K562 (cell line): ENCODE measurements around the gene COCH. TPM values are rescaled to one million over a fixed set of nuclear protein-coding genes. Genes with fewer than 3 reads are reported as not detected.
A peak's percentile ranks its signal among the peaks of the same experiment; 100 is the strongest.

Experiments
- ATAC-seq: fragments of 200-7000 bp; cut with Tn5 transposase; 3 replicates; pipeline ENCODE4 v1.9.1; 2020; ENCODE audit warnings: moderate library complexity
- BruUV-seq: library from RNA; stranded (reverse); fragments of 400-500 nt; replicated peaks from 2 replicates; lab custom pipeline; 2021; lab: Mats Ljungman, UMichigan
- CTCF ChIA-PET: fragments of 300-600 bp; formaldehyde crosslinking; extraction: SDS; loops from one replicate; lab custom pipeline; 2021; ENCODE audit warnings: low intra/inter-chr PET ratio; lab: Yijun Ruan, JAX
- POLR2A ChIA-PET: fragments of 300-600, 350-650 bp; sonication (Branson Sonifier 250); formaldehyde crosslinking; extraction: SDS; loops from one replicate; lab custom pipeline; 2021; ENCODE audit warnings: antibody characterized with exemption, inconsistent platforms; lab: Yijun Ruan, JAX
- DNase-seq, 4 experiments: peaks; one replicate each; pipeline versions ENCODE4 v3.0.0 to v3.0.0-alpha.2; 2011 to 2018; ENCODE audit warnings: low spot score in 3 of 4, mixed read lengths in 3 of 4; ENCODE audit errors: extremely low read depth in 1 of 4
- FAIRE-seq: peaks from 2 replicates; lab custom pipeline; 2011; peaks lifted over from hg19 to GRCh38; lab: Jason Lieb, UNC
- H2AFZ ChIP-seq: 2 replicates; pipeline ENCODE4 v1.6.0; 2011; ENCODE audit warnings: low read depth, low read length, control low read depth, inconsistent platforms
- H3K27ac ChIP-seq: fragments of 200-600 bp; 3 replicates; pipeline ENCODE4 v1.8.0; 2011; ENCODE audit warnings: low read depth, mild to moderate bottlenecking, control low read depth, inconsistent platforms, low read length, moderate library complexity, mixed read lengths; ENCODE audit errors: extremely low read depth
- H3K27me3 ChIP-seq, 2 experiments: fragments of 300-600 bp in 1 of 2; 2 replicates in 1 of 2; 3 replicates in 1 of 2; pipeline versions ENCODE4 v1.6.0 to v1.8.0; 2011; ENCODE audit warnings: inconsistent platforms in 2 of 2, low read length in 2 of 2, mild to moderate bottlenecking in 1 of 2, mixed read lengths in 1 of 2, moderate library complexity in 1 of 2; ENCODE audit not compliant: control insufficient read depth in 2 of 2, insufficient read depth in 2 of 2
- H3K36me3 ChIP-seq: fragments of 300-600 bp; 3 replicates; pipeline ENCODE4 v1.8.0; 2011; ENCODE audit warnings: mild to moderate bottlenecking, low read length, inconsistent platforms; ENCODE audit not compliant: control insufficient read depth, insufficient read depth
- H3K4me1 ChIP-seq, 2 experiments: fragments of 200-600 bp in 1 of 2; replicated peaks in 1 of 2; 2 replicates in 1 of 2; 3 replicates in 1 of 2; pipeline versions ENCODE4 v1.5.1 to v1.8.0; 2011; ENCODE audit warnings: inconsistent platforms in 2 of 2, low read length in 2 of 2, mild to moderate bottlenecking in 1 of 2, mixed read lengths in 1 of 2, moderate library complexity in 1 of 2; ENCODE audit not compliant: control insufficient read depth in 2 of 2, insufficient read depth in 2 of 2
- H3K4me2 ChIP-seq: 2 replicates; pipeline ENCODE4 v1.6.1; 2011; ENCODE audit warnings: low read length, control low read depth, inconsistent platforms, mixed read lengths; ENCODE audit not compliant: insufficient read depth
- H3K4me3 ChIP-seq: fragments of 200-600 bp; sonication (generic), shearing (Covaris generic); 2 replicates; pipeline ENCODE4 v1.5.1; 2016; ENCODE audit warnings: control low read depth, inconsistent platforms
- H3K79me2 ChIP-seq: fragments of 200-600 bp; 3 replicates; pipeline ENCODE4 v1.8.0; 2011; ENCODE audit warnings: low read length, inconsistent platforms; ENCODE audit not compliant: control insufficient read depth, insufficient read depth
- H3K9ac ChIP-seq, 2 experiments: 2 replicates each; pipeline versions ENCODE4 v1.6.0 to v1.6.1; 2011; ENCODE audit warnings: low read depth in 2 of 2, low read length in 2 of 2, control low read depth in 1 of 2, inconsistent platforms in 1 of 2, mild to moderate bottlenecking in 1 of 2, mixed read lengths in 1 of 2; ENCODE audit not compliant: insufficient read depth in 1 of 2
- H3K9me1 ChIP-seq: one replicate; pipeline ENCODE4 v1.6.0; 2011; ENCODE audit warnings: inconsistent platforms, mild to moderate bottlenecking, low read length, moderate library complexity; ENCODE audit not compliant: control insufficient read depth, insufficient read depth
- H3K9me3 ChIP-seq: replicated peaks from 2 replicates; pipeline ENCODE4 v1.5.1; 2011; ENCODE audit warnings: low read depth, low read length, inconsistent platforms; ENCODE audit not compliant: control insufficient read depth, insufficient read depth
- H4K20me1 ChIP-seq: replicated peaks from 2 replicates; pipeline ENCODE4 v1.6.1; 2011; ENCODE audit warnings: low read length, inconsistent platforms, mixed read lengths; ENCODE audit not compliant: control insufficient read depth, insufficient read depth
- ARNT ChIP-seq, 2 experiments: fragments of 450-650 bp; IDR thresholded peaks; 2 replicates each; pipeline ENCODE4 v1.6.1; 2016; ENCODE audit warnings: mild to moderate bottlenecking in 1 of 2
- CHD2 ChIP-seq: IDR thresholded peaks from 2 replicates; pipeline ENCODE4 v1.6.1; 2011; ENCODE audit warnings: low read depth, low read length
- KAT8 ChIP-seq: fragments of 450-650 bp; IDR thresholded peaks from 2 replicates; pipeline ENCODE4 v1.6.1; 2016; ENCODE audit warnings: low read depth, mild to moderate bottlenecking
- MAFG ChIP-seq: fragments of 450-650 bp; conservative IDR thresholded peaks from 2 replicates; pipeline ENCODE4 v1.6.1; 2016; ENCODE audit warnings: missing genetic modification characterization, missing compliant biosample characterization
- SIN3B ChIP-seq: fragments of 450-650 bp; IDR thresholded peaks from 2 replicates; pipeline ENCODE4 v1.6.1; 2017; ENCODE audit warnings: low read depth, mild to moderate bottlenecking, moderate library complexity
- ZNF121 ChIP-seq: sonication (generic); formaldehyde crosslinking; conservative IDR thresholded peaks from 2 replicates; pipeline ENCODE4 v1.8.0; 2022; ENCODE audit warnings: missing genetic modification reagents
- WGBS: fragments of 100-300 bp; shearing (Covaris generic); methylation state at CpG from one replicate; pipeline ENCODE4 v1.1.6; 2016; ENCODE audit warnings: low coverage, mixed read lengths; ENCODE audit not compliant: insufficient coverage; ENCODE audit errors: missing lambda C conversion rate; 5-methylcytosine and 5-hydroxymethylcytosine counted together
- in situ Hi-C: fragments of 300-500 bp; cut with MboI; formaldehyde crosslinking; loops from 4 replicates; pipeline ENCODE4 v1.15.0; 2018; ENCODE audit warnings: inconsistent platforms, mixed read lengths
- intact Hi-C: fragments of 100-400 bp; cut with micrococcal nuclease; formaldehyde crosslinking; loops from 2 replicates; pipeline ENCODE4 v1.14.2; 2022
- polyA plus RNA-seq, 8 experiments: library from polyadenylated mRNA; depleted of rRNA in 4 of 8; stranded (reverse) in 5 of 8; unstranded in 3 of 8; fragments of >200 nt; fragmentation: Nextera tagmentation in 2 of 8; fragmentation: Illumina TruSeq in 1 of 8; extraction: Ambion mirVana in 2 of 8; extraction: Trizol in 1 of 8; gene quantifications; 2 replicates each; pipeline versions ENCODE4 v1.2.1 to v1.2.3, GENCODE V29; 2011 to 2014; ENCODE audit warnings: inconsistent platforms in 1 of 8, missing spikeins in 1 of 8
- total RNA-seq, 7 experiments: library from RNA; depleted of rRNA in 6 of 7; stranded (reverse); fragments of >200 nt in 6 of 7; fragmentation: Illumina TruSeq in 2 of 7; extraction: Trizol in 2 of 7; gene quantifications; 2 replicates each; pipeline versions ENCODE4 v1.2.1 to v1.2.3, GENCODE V29; 2011 to 2021; ENCODE audit warnings: low replicate concordance in 1 of 7
- TF ChIP-seq, protein P1 (sequence below), 2 experiments: fragments of 450-650 bp in 1 of 2; sonication (generic) in 1 of 2; formaldehyde crosslinking; conservative IDR thresholded peaks; 2 replicates each; pipeline versions ENCODE4 v1.4.0 to v1.8.1; 2020 to 2022; ENCODE audit warnings: mild to moderate bottlenecking in 1 of 2, missing genetic modification reagents in 1 of 2
- TF ChIP-seq, protein P2 (sequence below): fragments of 250-450 bp; sonication (Bioruptor Pico); IDR thresholded peaks from 2 replicates; pipeline ENCODE4 v1.8.0; 2021; ENCODE audit warnings: moderate library complexity, mild to moderate bottlenecking, inconsistent platforms
- TF ChIP-seq, protein P3 (sequence below): fragments of 250-450 bp; sonication (Bioruptor Pico); IDR thresholded peaks from 2 replicates; pipeline ENCODE4 v1.6.1; 2021; ENCODE audit warnings: mild to moderate bottlenecking

COCH gene
- total and polyA plus RNA-seq, 9 of the 15 experiments (the other 6 are each of a cell fraction or from before 2014, with no cell fraction given), result 27.0 to 141 (median 69.3) TPM

DNA sequence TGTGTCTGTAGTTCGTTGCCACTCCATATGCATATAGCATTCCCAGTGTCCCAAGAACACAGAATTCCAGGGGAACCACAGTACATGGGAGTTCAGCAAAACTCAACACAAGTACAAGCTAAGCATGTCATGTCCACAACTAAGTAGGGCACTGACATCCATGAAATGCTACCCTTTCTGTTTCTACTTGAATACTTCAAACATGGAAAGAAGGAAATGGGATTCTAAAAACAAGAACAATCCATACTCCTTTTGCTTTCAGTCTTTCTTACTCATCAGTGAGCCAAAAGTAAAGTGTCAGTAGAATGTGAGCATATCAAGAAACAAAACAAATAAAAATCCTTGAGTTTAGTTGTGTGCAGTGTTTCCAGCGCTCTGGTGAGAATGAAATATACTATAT, 36.0 kb upstream of the COCH start (continued):
- TF ChIP-seq ARNT (IDR thresholded peaks at IDR 0.05), result no peak
- TF ChIP-seq, protein P1, sequence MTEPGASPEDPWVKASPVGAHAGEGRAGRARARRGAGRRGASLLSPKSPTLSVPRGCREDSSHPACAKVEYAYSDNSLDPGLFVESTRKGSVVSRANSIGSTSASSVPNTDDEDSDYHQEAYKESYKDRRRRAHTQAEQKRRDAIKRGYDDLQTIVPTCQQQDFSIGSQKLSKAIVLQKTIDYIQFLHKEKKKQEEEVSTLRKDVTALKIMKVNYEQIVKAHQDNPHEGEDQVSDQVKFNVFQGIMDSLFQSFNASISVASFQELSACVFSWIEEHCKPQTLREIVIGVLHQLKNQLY (CRISPR knock-in tag; conservative IDR thresholded peaks at IDR 0.05), result no peak
- no peak for TF ChIP-seq CHD2
- no peak for TF ChIP-seq SIN3B
- TF ChIP-seq, protein P2, sequence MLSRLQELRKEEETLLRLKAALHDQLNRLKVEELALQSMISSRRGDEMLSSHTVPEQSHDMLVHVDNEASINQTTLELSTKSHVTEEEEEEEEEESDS, result no peak
- TF ChIP-seq KAT8, result no peak
- no peak for TF ChIP-seq ZNF121 (CRISPR knock-in tag)

DNA sequence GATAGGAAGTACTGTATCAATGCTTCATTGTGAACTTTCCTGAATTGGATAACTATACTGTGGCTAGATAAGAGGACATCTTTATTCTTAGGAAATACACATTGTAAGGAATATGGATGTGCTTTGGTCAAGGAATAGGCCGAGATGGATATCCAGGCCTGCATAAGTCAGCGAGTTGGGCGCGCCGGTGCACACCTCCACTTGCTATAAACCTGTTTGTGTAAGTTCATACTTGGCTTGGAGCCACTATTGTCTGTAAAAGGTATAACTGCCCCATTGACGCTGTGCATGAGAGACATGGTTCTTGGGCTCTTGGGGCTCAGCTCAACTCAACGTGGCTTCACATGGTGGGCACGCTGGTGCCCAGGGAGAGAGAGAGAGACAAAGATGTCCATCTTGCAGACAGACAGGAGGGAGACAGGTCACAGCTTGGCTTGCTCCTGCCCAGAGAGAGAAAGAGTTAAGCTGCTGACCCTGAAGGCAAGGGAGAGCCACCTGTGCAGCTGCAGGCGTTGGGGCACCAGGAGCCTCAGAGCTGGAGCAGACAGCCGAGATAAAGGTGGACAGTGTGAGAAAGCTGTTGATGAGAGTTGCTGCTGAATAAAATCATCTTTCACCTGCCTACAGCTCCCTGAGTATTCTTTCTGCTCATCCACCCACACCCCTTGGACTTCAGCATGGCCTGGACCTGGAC, 34.1 kb upstream of the COCH start:
- Histone ChIP-seq H3K27ac (no peak overlapping the region), H3K4me1 (no peaks in the 10 kb centered on the region), H3K4me2 (no peak overlapping the region), H3K79me2 (no peaks in the 10 kb centered on the region), H3K4me3 (no peak overlapping the region), H3K9me3 (no peaks in the 10 kb centered on the region), H2AFZ (peak overlapping the region; percentile 16; the same call in 1 of the 2 replicates), H3K9me1 (no peaks in the 10 kb centered on the region), H3K9ac (no peak overlapping the region), H4K20me1 (no peaks in the 10 kb centered on the region), H3K36me3 (no peaks in the 10 kb centered on the region), H3K27me3 (no peaks in the 10 kb centered on the region)
- no peak; the same call in 2 of the 3 replicates for ATAC-seq
- no TSS peak for BruUV-seq
- WGBS, result 51% methylated on average over 9 of the region's 10 CpGs
- no peak for TF ChIP-seq MAFG (tag)
- TF ChIP-seq, protein P3, sequence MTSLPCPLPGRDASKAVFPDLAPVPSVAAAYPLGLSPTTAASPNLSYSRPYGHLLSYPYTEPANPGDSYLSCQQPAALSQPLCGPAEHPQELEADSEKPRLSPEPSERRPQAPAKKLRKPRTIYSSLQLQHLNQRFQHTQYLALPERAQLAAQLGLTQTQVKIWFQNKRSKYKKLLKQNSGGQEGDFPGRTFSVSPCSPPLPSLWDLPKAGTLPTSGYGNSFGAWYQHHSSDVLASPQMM, result no peak
- ChIA-PET POLR2A (interaction anchor here (0.8 kb wide), 1 partner anchor 9 kb away, joined by 3 read pairs; no protein-coding TSS in a partner anchor), CTCF (no interaction called here)
- in situ Hi-C loops, result no loop called here
- DNase-seq, result no peak
- intact Hi-C loops, result no loop called here
- FAIRE-seq, result no peak
